HG03039 (cell line): ENCODE data around the gene PYM1.

ENCODE experiments used
- ATAC-seq: cut with Tn5 transposase; IDR thresholded peaks from one replicate; pipeline ENCODE4 v1.9.1; 2021; ENCODE audit warnings: mild to moderate bottlenecking, moderate library complexity; ENCODE audit not compliant: unreplicated experiment

PYM1 gene

DNA sequence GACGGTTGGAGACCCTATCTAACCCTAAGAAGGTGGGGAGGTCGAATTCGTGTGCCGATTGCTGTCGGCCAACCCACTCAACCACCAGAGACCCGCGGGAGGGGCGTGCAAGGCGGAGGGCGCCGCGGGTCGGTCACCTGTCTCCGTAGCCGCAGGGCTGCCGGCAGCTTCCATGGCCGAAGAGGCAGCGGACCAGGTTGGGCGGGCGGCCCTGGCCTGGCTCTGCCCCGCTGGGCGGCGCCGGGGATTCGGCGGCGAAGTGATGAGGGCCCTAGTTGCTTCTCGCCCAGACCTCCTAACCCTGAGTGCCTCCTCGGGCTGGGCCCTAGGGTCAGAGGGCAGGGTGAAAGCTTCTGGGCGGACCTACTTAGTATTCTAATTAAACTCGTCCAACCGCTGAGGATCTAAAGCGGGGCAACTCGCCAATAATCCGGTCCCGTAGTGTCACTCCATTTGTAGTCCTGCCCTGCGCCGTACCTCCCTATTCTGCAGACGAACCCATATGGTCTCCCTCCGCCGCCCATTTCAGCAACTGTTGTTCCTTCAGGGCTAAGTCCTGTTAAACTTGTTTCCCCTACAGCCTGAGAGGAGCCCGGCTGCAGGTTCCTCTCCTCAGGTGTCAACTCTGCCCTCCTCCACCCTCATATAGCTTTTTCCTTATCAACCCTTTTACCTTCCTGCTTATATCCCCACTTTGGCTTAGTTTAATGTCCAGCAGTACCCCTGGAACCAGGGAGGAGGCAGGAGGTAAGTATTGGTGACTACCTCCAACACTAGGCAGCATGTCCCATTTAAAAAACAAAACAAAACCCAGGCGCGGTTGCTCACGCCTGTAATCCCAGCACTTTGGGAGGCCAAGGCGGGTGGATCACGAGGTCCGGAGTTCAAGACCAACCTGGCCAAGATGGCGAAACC lies at the start of gene PYM1:
TSS of gene PYM1 (minus strand) at position 307 of the 915 bp plus-strand sequence. CDS start at position 174, 133 bp downstream.
- peak; percentile 36 for ATAC-seq

GRCh38 chr12:55974308-55974730 lies 46.6 kb upstream of the PYM1 start:
- no peak for ATAC-seq

- ATAC-seq = peak; percentile 91
Measured at GRCh38 chr12:55973599-55974307, 46.1 kb upstream of the PYM1 start, which contains the start of gene RAB5B. TSS of gene RAB5B (plus strand) at chr12:55974078. CDS start at chr12:55986961, 12,883 bp downstream.

GRCh38 chr12:55972911-55973598 lies 45.4 kb upstream of the PYM1 start:
- no peak for ATAC-seq

GRCh38 chr12:55972456-55972855 lies 44.8 kb upstream of the PYM1 start:
- no peak for ATAC-seq

GRCh38 chr12:55972042-55972441 lies 44.3 kb upstream of the PYM1 start:
- no peak for ATAC-seq

DNA sequence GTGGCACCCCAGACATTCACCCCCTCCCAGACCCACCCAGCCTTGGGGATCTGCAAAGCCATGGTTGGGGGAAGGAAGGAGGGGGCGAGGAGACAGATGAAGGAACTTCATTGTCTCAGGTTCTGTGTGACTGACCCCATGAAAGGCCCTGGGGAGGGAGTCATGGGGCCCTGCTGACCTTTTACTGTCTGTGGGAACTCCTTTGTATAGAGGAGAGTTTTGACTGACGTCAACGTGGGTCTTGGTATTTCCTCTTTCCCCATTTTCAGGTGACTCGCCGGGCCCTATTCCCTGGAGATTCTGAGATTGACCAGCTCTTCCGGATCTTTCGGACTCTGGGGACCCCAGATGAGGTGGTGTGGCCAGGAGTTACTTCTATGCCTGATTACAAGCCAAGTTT lies 43.1 kb upstream of the PYM1 start:
- no peak for ATAC-seq

DNA sequence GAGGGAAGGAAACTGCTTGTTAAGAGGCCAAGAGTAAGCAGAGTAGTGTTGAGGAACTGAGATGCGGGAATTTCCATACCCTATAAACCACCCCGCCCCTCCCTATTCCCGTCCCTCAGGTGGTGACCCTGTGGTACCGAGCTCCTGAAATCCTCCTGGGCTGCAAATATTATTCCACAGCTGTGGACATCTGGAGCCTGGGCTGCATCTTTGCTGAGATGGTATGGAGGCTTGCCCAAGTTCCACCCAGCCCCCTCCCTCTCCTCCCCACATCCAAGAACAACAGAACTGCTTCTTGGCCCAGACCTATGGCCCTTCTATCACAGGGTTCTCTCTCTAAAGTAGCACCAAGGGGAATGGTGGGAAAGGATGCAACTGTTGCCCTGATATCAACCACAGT lies 41.7 kb upstream of the PYM1 start:
- ATAC-seq = no peak

- ATAC-seq = peak; percentile 82
Measured at GRCh38 chr12:55966408-55967281, 39.0 kb upstream of the PYM1 start, which contains the start of gene CDK2. TSS of gene CDK2 (plus strand) at chr12:55966830. CDS start at chr12:55967009, 179 bp downstream.

GRCh38 chr12:55965941-55966407 lies 38.3 kb upstream of the PYM1 start, which contains the start of gene PMEL:
TSS of gene PMEL (minus strand) at chr12:55966042. CDS start at chr12:55966011, 31 bp downstream.
- no peak for ATAC-seq

- ATAC-seq = no peak
Measured at GRCh38 chr12:55965240-55965639, 37.5 kb upstream of the PYM1 start.

- no peak for ATAC-seq
Measured at GRCh38 chr12:55963760-55964159, 36.1 kb upstream of the PYM1 start.

DNA sequence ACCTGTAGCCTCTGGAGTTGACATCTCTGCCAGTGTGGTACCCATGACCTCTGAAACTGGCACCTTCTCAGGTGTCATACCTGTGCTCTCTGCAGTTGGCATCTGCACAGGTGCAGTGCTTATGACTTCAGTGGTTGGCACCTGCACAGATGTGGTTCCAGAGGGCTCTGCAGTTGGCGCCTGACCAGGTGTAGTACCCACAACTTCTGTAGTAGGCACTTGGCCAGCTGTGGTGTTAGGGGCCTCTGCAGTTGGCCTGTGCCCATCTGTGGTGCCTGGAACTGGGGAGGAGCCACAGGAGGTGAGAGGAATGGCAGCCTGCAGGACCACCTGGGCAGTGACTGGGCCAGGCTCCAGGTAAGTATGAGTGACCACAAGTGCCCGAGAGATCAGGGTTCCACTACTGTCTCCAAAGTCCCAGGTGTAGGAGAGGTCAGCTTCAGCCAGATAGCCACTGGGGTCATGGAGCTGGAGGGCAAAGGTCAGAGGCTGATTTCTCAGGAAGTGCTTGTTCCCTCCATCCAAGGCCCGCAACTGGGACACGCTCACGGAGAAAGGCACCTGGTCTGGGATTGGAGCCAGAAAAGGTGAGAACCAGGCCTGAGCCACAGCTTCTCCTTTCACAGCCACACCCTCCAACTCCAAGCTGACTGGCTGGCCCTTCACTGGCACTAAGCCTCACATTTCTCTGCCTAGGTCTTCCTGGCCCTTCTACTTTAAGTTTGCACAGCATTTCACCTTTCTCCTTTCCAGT lies 29.6 kb upstream of the PYM1 start:
- ATAC-seq = no peak

DNA sequence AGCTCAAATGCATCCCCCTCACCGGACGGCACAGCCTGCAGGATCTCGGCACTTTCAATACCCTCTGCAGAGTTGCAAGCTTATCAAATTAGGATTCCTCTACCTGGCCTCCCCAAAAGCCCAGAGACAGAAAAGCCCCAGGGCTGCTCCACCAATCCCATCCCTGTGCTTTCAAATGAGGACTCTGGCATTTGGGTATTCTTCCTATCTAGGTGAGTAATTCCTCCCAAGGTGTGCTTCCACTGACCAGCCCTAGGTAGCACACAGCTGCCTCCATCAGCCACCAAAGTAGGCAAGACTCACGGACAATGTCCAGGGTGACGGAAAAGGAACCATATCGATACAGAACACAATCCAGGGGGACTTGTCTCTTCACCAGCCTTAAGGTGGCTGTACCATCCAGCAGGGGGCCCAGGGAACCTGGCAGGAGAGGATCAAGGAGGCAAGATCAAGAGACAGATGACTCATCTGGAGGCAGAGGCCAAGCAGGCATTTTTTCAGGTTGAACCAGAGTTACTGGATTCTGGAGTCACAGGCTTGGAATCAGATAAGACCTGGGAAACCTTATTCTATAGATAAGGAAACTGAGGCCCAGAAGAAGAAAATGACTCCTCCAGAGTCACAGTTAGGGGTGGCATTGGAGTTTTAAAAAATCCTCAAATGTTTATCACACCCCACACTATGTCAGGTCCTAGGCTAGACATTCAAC lies 28.3 kb upstream of the PYM1 start:
- no peak for ATAC-seq

GRCh38 chr12:55955344-55955743 lies 27.6 kb upstream of the PYM1 start:
- ATAC-seq = no peak

DNA sequence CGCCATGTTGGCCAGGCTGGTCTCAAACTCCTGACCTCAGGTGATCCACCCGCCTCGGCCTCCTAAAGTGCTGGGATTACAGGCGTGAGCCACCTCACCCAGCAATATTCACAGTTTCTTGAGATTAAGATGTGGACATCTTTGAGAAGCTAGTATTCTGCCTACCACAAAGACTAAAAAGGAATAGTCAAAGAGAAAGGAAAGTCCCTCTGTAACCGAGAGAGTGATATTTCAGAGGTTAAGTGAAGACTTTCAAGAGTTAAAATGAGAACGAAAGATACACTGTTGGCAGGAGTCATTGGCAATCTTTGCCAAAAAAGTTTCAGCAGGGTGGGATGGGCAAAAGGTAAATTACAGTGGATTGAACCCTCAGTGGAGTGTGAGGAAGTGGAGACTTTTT lies 18.9 kb upstream of the PYM1 start:
- ATAC-seq = no peak

DNA sequence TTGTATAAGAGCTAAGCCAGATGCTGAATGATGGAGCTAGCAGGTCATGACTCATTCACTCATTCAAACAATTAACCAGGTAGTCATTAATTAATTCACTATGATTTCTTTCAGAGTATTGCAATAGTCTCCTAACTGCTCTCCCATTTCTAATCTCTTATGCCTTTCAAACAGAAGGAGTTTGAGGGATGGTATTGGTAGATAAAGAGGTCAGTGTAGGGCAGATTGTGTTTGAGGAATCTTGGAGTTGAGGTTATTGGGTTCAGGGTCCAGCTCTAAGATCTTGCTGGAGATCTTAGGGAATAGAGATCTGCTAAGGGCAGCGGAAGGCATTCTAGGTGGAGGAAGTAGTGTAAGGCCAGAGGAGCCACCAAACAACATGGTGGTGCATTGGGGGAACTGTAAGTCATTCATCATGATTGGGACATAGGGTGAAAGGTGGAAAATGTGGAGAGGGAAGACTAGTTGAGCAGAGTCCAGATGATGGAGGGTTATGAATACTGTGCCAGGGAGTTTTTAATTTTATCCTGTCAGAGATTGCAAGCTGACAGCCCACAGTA lies 15.0 kb upstream of the PYM1 start:
- ATAC-seq = no peak

- ATAC-seq = no peak
Measured at GRCh38 chr12:55942055-55942454, 14.4 kb upstream of the PYM1 start.
